G401.6 (cell line): ENCODE data around the gene FAM53A.

Experiments
- FAIRE-seq: peaks from 2 replicates; lab custom pipeline; 2012; peaks lifted over from hg19 to GRCh38; lab: Jason Lieb, UNC

Gene FAM53A

GRCh38 chr4:1683736-1684505, at the start of gene FAM53A:
FAM53A (minus strand) TSS chr4:1684313; CDS start chr4:1668741, 15,572 bp downstream.
- no peak for FAIRE-seq

GRCh38 chr4:1732911-1733310, 48.8 kb upstream of the FAM53A start:
- FAIRE-seq = no peak

- no peak for FAIRE-seq
These were observed 47.1 kb upstream of the FAM53A start for GRCh38 chr4:1731180-1731579.

- FAIRE-seq = no peak
These were observed 46.5 kb upstream of the FAM53A start for GRCh38 chr4:1730532-1731135.

- no peak for FAIRE-seq
These were observed 44.2 kb upstream of the FAM53A start for GRCh38 chr4:1728061-1728980.

GRCh38 chr4:1727117-1728031, 43.3 kb upstream of the FAM53A start:
- FAIRE-seq = no peak

- FAIRE-seq = peak; percentile 64
These were observed 42.2 kb upstream of the FAM53A start for GRCh38 chr4:1726146-1726934.

- no peak for FAIRE-seq
These were observed 41.4 kb upstream of the FAM53A start for GRCh38 chr4:1725521-1725920.

- no peak for FAIRE-seq
These were observed 39.2 kb upstream of the FAM53A start for GRCh38 chr4:1723131-1723801.

- no peak for FAIRE-seq
These were observed 38.5 kb upstream of the FAM53A start for GRCh38 chr4:1722551-1723118.

- no peak for FAIRE-seq
These were observed 37.8 kb upstream of the FAM53A start for GRCh38 chr4:1721666-1722550.

- peak; percentile 34 for FAIRE-seq
These were observed 37.0 kb upstream of the FAM53A start, which contains the start of the genes TACC3 and TMEM129 for GRCh38 chr4:1721003-1721665. TACC3 (plus strand) TSS chr4:1721521; CDS start chr4:1723422, 1,901 bp downstream. TMEM129 (minus strand) TSS chr4:1721323; CDS start chr4:1720837, 486 bp downstream.

- no peak for FAIRE-seq
These were observed 36.3 kb upstream of the FAM53A start for GRCh38 chr4:1720163-1720983.

- no peak for FAIRE-seq
These were observed 34.2 kb upstream of the FAM53A start for GRCh38 chr4:1718095-1718850.

- no peak for FAIRE-seq
These were observed 33.3 kb upstream of the FAM53A start for GRCh38 chr4:1717129-1718094.
